GM19438 (cell line): ENCODE data around the gene PLSCR5.

Experiments
- ATAC-seq: cut with Tn5 transposase; IDR thresholded peaks from one replicate; pipeline ENCODE4 v1.9.1; 2021; ENCODE audit warnings: low read depth; ENCODE audit not compliant: unreplicated experiment

Gene PLSCR5

DNA sequence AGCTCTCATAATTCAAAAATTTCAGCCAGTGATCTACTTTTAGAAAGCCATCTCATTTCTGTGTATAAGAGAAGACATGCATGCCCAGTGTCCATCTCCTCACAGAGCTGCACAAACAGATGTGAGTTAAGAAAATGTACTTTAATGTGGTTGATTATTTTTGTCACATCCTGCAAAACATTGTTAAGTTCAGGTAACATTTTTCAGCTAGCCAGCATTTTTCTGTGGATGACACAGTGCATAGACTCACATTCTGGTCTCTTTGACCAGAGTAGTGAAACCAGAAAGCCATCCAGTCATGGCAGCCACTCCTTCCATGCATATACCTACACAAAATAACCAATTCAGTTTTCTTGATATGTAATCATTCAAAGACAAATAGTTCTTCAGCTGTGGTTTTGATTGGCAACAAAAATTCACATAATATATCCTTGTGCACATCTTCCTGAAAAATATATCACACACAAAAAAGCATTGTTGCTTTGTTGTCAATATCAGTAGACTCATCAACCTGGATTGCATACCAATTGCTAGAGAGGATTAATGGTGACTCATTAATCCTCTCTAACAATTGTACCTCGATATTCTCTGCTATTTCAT is 58.7 kb downstream of the PLSCR5 start:
- no peak for ATAC-seq

DNA sequence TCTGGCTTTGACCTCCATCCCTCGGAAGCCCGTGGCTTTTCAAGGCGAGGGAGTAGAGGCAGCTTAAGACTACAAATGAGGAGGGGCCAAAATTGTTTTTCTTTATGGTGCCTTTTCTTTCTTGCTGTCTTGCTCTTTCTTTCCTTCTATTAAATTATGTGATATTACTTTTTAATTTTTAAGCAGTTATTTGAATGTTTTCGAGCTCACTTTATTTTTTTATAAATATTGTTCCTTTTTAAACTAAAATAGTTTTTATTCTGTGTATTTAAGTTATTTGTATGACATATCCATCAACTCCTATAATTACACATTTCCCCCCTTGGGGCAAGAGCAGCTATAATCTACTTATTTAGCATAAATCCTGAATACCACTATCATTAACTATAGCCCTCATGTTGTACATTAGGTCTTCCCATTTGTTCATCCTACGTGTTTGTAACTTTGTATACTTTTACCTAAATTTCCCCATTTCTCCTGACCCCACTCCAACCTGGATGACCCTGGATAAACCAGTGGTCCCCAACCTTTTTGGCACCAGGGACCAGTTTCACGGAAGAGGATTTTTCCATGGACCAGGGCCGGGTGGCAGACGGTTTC is 60.1 kb downstream of the PLSCR5 start:
- ATAC-seq, result no peak

DNA sequence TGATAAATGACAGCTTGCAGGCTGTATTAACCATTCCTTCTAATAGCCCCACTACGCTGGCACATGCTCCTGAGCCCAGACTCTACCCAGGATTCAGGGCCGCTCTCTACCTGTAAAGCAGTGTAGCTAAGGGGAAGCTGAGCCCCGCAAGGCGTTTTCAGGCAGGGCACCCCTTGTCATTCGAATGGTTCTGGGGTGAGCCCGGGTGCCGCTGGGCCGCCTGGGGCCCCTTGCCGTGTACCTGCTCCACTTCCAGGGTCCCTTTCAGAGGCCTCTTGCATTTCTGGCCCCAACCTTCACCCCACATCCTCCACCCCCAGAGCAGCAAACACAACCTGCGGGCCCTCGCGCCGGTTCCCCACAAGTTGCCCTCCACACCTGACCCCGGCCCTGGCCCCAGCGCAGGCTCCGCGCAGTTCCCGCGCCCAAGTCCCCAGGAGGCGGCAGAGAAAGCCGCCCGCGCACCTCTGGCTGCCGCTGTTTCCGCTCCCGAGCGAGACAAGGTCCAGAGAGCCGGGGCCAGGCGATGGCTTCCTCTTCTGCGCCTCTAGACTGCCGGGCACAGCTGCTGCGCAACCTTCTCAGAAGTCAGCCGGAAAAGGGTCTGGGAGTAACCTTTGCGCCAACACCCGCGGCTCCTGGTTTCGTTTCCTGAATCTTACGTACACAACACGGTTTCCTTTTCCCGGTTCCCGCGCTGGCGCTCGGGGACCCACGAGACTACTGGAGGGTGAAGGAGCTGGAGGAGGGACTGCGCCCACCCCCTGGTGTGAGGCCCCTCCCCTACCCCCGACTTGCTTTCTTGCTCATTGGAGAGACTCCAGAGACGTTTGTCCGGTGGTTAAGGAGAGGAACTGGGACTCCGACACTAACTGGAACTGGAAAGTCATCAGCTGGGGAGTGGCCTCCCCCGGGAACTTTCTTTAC is 60.9 kb downstream of the PLSCR5 start, which contains the start of gene PLSCR1:
Gene PLSCR1 (minus strand): TSS at position 606 of the 927 bp plus-strand sequence. CDS start 8,055 bp downstream, outside the sequence.
- peak; percentile 90 for ATAC-seq

DNA sequence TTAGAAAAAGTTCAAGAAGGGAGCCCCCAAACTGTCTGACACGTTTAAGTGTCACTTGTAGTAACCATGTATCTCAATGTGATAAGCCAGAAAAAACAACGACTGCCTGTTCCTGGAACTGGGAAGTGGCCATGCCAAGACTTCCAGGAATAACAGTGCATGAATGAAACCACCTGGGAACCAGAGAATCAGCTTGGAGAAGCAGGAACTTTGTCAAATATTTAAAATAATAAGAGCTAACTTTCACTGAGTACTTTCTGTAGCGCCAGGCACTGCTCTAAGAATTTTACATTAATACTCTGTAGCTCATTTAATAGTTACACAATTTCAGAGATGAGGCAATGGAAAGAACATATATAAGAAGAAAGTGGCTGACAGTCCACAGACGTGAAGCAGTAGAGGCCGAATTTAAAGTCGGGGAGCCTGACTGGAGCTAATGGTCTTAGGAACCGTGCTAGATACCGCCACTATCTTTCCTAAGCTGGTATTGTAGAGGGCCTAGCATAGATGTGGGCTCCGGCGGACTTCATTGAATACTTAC is 61.6 kb downstream of the PLSCR5 start:
- ATAC-seq, result peak; percentile 9

DNA sequence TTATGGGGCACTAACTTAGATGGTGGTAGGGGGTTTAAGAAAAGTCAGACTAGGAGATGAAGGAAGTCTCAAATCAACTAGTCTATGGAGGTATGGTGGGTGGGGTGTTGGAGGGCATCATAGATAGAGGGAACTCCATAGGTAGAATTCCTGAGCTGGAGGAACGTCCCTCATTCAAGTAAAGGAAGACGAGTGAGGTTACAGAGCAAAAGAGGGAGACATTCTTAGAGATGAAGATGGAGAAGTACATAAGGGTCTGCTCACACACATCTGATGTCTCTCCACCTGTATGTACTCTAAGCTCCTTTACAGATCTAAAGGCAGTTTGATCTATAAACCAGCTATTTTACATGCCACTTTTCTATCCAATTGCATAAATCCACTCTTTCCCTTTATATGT is 62.2 kb downstream of the PLSCR5 start:
- no peak for ATAC-seq

DNA sequence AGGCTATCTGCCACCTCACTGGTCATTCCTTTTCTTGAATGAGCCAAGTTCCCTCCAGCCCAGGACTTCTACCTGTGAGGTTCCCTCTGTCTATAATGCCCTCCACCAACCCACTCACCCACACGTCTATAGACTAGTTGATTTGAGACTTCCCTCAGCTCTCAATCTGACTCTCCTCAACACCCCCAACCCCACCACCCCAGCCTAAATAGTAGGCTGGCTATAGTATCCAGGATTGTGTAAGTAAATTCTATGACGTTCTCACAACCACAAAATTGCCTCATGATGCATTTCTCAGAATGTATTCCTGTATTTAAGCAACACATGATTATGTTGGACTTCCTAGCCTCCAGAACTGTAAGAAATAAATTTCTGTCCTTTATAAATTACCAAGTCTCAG is 63.0 kb downstream of the PLSCR5 start:
- no peak for ATAC-seq

DNA sequence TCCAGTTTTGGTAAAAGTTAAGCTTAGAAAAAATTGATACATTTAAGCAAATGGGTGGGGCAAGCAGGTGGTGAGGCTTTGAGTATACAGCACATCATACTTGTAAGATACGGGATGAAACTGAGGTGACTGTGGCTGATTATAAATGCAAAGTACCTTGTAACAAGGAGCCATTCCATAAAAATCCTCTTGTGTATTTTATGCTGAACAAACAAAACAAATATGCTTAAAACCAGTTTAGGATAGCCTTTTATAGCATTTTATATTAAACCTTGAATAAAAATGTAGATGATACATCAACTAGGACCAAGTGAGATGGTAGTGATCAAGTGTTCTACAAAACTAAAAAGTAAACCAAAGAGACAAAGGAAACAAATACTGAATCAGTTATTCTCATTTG is 64.2 kb downstream of the PLSCR5 start:
- ATAC-seq, result no peak

DNA sequence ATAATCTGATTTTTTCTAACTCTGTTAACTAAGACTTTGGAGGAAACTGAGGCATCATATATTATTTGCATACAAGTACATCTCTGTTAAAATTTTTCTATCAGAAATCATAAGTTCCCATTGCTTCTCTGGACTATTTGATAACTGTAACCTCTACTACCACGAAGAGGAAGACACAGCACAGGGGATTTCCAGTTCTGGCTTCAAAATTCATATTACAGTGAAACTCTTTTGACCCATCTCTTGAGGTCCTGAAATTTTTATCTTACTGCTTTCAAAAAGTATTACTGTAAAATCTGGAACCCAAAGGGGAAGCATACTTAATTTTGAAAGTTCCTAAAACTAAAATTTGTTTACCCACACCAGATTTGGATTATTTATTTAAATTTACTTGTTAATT is 64.9 kb downstream of the PLSCR5 start:
- no peak for ATAC-seq

DNA sequence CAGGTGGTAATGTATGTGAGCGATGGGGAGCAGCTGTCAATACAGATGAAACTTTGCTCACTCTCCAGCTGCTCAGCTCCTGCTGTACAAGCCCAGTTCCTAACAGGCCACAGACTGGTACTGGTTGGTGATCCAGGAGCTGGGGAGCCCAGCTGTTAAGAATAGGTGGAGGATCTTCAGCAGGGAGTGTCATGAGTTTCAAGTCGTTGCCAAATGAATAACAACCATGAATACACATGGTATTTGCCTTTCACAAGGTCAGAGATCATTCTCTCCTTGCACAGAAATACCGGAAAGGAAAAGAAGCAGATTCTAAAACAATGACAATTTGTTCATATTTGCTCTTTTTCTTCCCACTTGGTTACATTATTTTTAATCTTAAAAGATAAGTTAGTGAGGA is 65.8 kb downstream of the PLSCR5 start:
- no peak for ATAC-seq

DNA sequence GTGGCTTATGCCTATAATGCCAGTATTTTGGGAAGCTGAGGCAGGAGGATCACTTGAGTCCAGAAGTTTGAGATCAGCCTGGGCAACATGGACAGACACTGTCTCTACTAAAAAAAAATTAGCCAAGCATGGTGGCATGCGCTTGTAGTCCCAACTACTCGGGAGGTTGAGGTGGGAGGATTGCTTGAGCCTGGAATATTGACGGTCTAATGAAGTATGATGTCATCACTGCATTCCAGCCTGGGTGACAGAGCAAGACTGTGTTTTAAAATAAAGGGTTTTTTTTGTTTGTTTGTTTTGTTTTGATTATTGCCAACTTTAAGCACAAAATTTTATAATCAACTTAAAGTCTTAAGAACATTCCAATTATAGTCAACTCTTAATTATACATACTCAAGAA is 67.5 kb downstream of the PLSCR5 start:
- no peak for ATAC-seq

DNA sequence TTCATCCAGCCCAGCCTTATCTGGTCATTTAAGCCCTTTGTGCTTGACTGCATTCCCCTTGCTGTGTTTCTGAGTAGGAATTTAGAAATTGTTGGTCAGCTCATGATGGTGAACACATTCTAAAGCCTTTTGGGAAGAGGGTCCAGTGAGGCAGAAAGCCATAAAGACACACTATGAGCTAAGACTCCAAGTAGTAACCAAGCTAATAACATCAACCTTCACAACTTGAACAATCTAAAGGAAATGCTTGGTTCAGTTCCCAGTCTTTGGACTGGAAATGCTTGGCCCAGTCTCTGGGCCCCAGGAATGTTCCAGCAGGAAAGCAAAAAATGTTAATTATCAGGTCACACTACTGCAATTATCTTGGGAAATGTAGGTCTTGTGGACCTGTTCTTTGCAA is 68.5 kb downstream of the PLSCR5 start:
- ATAC-seq, result no peak
